H1 (cell line): ENCODE measurements around the gene FLVCR2. TPM values are rescaled to one million over a fixed set of nuclear protein-coding genes. Genes with fewer than 3 reads are reported as not detected.

Source experiments
- CTCF ChIA-PET: fragments of 300-600 bp; sonication (Branson Sonifier 250); formaldehyde crosslinking; loops from one replicate; lab custom pipeline; 2021; ENCODE audit not compliant: partially characterized antibody; lab: Charles Lee
- POLR2A ChIA-PET: fragments of 300-600 bp; sonication (Branson Sonifier 250); formaldehyde crosslinking; loops from one replicate; lab custom pipeline; 2021; ENCODE audit warnings: inconsistent platforms; ENCODE audit not compliant: partially characterized antibody; lab: Charles Lee
- DNase-seq, 2 experiments: peaks; one replicate each; pipeline versions ENCODE4 v3.0.0 to v3.0.0-alpha.2; 2010 to 2022; ENCODE audit warnings: low spot score in 2 of 2, low read depth in 1 of 2, mixed read lengths in 1 of 2
- FAIRE-seq: peaks from 2 replicates; lab custom pipeline; 2011; peaks lifted over from hg19 to GRCh38; lab: Jason Lieb, UNC
- H2AFZ ChIP-seq: 2 replicates; pipeline ENCODE4 v1.8.1; 2012; ENCODE audit warnings: low read length, inconsistent platforms
- H2AK5ac ChIP-seq: 2 replicates; pipeline ENCODE4 v1.6.1; 2013; ENCODE audit warnings: low read depth, low read length
- H2BK120ac ChIP-seq: replicated peaks from 2 replicates; pipeline ENCODE3; 2013; ENCODE audit warnings: low read depth, low read length, inconsistent platforms
- H2BK12ac ChIP-seq: 2 replicates; pipeline ENCODE4 v1.6.1; 2013; ENCODE audit warnings: low read depth, low read length
- H2BK15ac ChIP-seq: 2 replicates; pipeline ENCODE4 v1.6.1; 2013; ENCODE audit warnings: low read length
- H2BK20ac ChIP-seq: 2 replicates; pipeline ENCODE4 v1.6.1; 2013; ENCODE audit warnings: low read length
- H2BK5ac ChIP-seq: 2 replicates; pipeline ENCODE4 v1.6.1; 2013; ENCODE audit warnings: low read depth, low read length
- H3K14ac ChIP-seq: 2 replicates; pipeline ENCODE4 v1.6.1; 2013; ENCODE audit warnings: inconsistent platforms; ENCODE audit not compliant: insufficient read length
- H3K18ac ChIP-seq: 2 replicates; pipeline ENCODE4 v1.6.1; 2013; ENCODE audit warnings: low read length; ENCODE audit errors: extremely low read depth
- H3K23ac ChIP-seq: 2 replicates; pipeline ENCODE4 v1.6.1; 2013; ENCODE audit warnings: inconsistent platforms; ENCODE audit not compliant: insufficient read length
- H3K23me2 ChIP-seq: 2 replicates; pipeline ENCODE4 v1.6.1; 2013; ENCODE audit warnings: low read depth, low read length
- H3K27ac ChIP-seq: 2 replicates; pipeline ENCODE4 v1.6.1; 2011; ENCODE audit warnings: low read depth, low read length, inconsistent platforms
- H3K27me3 ChIP-seq, 4 experiments: replicated peaks in 1 of 4; 1 replicate in 1 of 4; 2 replicates in 3 of 4; pipeline versions ENCODE4 v1.6.1 to v1.8.1; 2011 to 2013; ENCODE audit warnings: low read length in 3 of 4, mild to moderate bottlenecking in 3 of 4, inconsistent platforms in 2 of 4, mixed read lengths in 2 of 4, moderate library complexity in 1 of 4; ENCODE audit not compliant: control insufficient read depth in 3 of 4, insufficient read depth in 3 of 4; ENCODE audit errors: extremely low read depth in 1 of 4
- H3K36me3 ChIP-seq, 4 experiments: 2 replicates each; pipeline versions ENCODE4 v1.6.1 to v1.8.1; 2011 to 2013; ENCODE audit warnings: mild to moderate bottlenecking in 4 of 4, low read length in 3 of 4, moderate library complexity in 2 of 4, control low read depth in 1 of 4, inconsistent platforms in 1 of 4; ENCODE audit not compliant: insufficient read depth in 4 of 4, control insufficient read depth in 2 of 4
- H3K4ac ChIP-seq: replicated peaks from 2 replicates; pipeline ENCODE3; 2013; ENCODE audit warnings: low read length, low read depth, mixed read lengths, inconsistent platforms; ENCODE audit not compliant: insufficient read length
- H3K4me1 ChIP-seq, 4 experiments: replicated peaks in 1 of 4; 1 replicate in 1 of 4; 2 replicates in 3 of 4; pipeline versions ENCODE4 v1.6.1 to v1.8.1; 2011 to 2013; ENCODE audit warnings: low read length in 3 of 4, inconsistent platforms in 2 of 4, mixed read lengths in 1 of 4; ENCODE audit not compliant: insufficient read depth in 4 of 4, control insufficient read depth in 3 of 4
- H3K4me2 ChIP-seq, 2 experiments: 2 replicates each; pipeline versions ENCODE4 v1.6.1 to v1.8.1; 2011 to 2013; ENCODE audit warnings: low read depth in 2 of 2, low read length in 2 of 2, control low read depth in 1 of 2, inconsistent platforms in 1 of 2, mild to moderate bottlenecking in 1 of 2; ENCODE audit not compliant: insufficient read depth in 1 of 2
- H3K4me3 ChIP-seq, 4 experiments: fragments of 200-600, 300-600 bp in 1 of 4; sonication (generic), shearing (Covaris generic), sonication (Bioruptor Twin) in 1 of 4; 2 replicates each; pipeline versions ENCODE4 v1.5.1 to v1.8.1; 2011 to 2016; ENCODE audit warnings: low read length in 4 of 4, low read depth in 3 of 4, control low read depth in 2 of 4, inconsistent platforms in 2 of 4, mild to moderate bottlenecking in 2 of 4, mixed read lengths in 1 of 4, moderate library complexity in 1 of 4; ENCODE audit not compliant: insufficient read depth in 2 of 4; ENCODE audit errors: extremely low read depth in 1 of 4
- H3K56ac ChIP-seq: replicated peaks from 2 replicates; pipeline ENCODE3; 2013; ENCODE audit warnings: low read depth, mild to moderate bottlenecking, mixed read lengths, low read length, inconsistent platforms; ENCODE audit not compliant: insufficient read length
- H3K79me1 ChIP-seq: 2 replicates; pipeline ENCODE4 v1.6.1; 2013; ENCODE audit warnings: low read depth, low read length, control low read depth
- H3K79me2 ChIP-seq, 2 experiments: 2 replicates each; pipeline versions ENCODE4 v1.6.1 to v1.8.1; 2012 to 2013; ENCODE audit warnings: low read length in 2 of 2, mild to moderate bottlenecking in 2 of 2, inconsistent platforms in 1 of 2; ENCODE audit not compliant: insufficient read depth in 2 of 2, control insufficient read depth in 1 of 2
- H3K9ac ChIP-seq, 4 experiments: replicated peaks in 1 of 4; 1 replicate in 1 of 4; 2 replicates in 3 of 4; pipeline versions ENCODE4 v1.6.1 to v1.8.1; 2011 to 2013; ENCODE audit warnings: low read depth in 3 of 4, low read length in 3 of 4, control low read depth in 2 of 4, mild to moderate bottlenecking in 2 of 4, moderate library complexity in 2 of 4, inconsistent platforms in 1 of 4; ENCODE audit errors: extremely low read depth in 1 of 4
- H3K9me3 ChIP-seq, 2 experiments: 2 replicates each; pipeline versions ENCODE4 v1.6.1 to v1.8.1; 2012 to 2013; ENCODE audit warnings: mild to moderate bottlenecking in 2 of 2, moderate library complexity in 2 of 2, control low read depth in 1 of 2, inconsistent platforms in 1 of 2, low read depth in 1 of 2, low read length in 1 of 2, mixed read lengths in 1 of 2; ENCODE audit not compliant: insufficient read depth in 2 of 2
- H4K20me1 ChIP-seq, 2 experiments: replicated peaks in 1 of 2; 2 replicates each; pipeline versions ENCODE3 to v1.8.1; 2011 to 2013; ENCODE audit warnings: inconsistent platforms in 2 of 2, low read length in 2 of 2, mild to moderate bottlenecking in 1 of 2; ENCODE audit not compliant: insufficient read depth in 2 of 2, control insufficient read depth in 1 of 2
- H4K5ac ChIP-seq: 2 replicates; pipeline ENCODE4 v1.6.1; 2013; ENCODE audit warnings: low read length, low read depth, mixed read lengths, inconsistent platforms; ENCODE audit not compliant: insufficient read length
- H4K8ac ChIP-seq: 2 replicates; pipeline ENCODE4 v1.8.0; 2013; ENCODE audit warnings: mild to moderate bottlenecking, moderate library complexity, low read length, inconsistent platforms; ENCODE audit not compliant: insufficient read depth; ENCODE audit errors: extremely low read depth
- H4K91ac ChIP-seq: replicated peaks from 2 replicates; pipeline ENCODE3; 2013; ENCODE audit warnings: low read length, mixed read lengths, inconsistent platforms; ENCODE audit not compliant: insufficient read length
- ATF3 ChIP-seq: IDR thresholded peaks from 2 replicates; pipeline ENCODE4 v1.6.1; 2011; ENCODE audit warnings: low read depth, mild to moderate bottlenecking, low read length; ENCODE audit not compliant: insufficient read depth
- CBX5 ChIP-seq: fragments of 300-800, 300-1000 bp; sonication (generic); IDR thresholded peaks from 2 replicates; pipeline ENCODE4 v1.7.1; 2016; ENCODE audit warnings: antibody characterized with exemption, low read length, low read depth
- GTF2F1 ChIP-seq: IDR thresholded peaks from 2 replicates; pipeline ENCODE4 v1.6.1; 2012; ENCODE audit warnings: low read depth, low read length, improper control_type of control experiment, borderline replicate concordance
- MAFK ChIP-seq: IDR thresholded peaks from 2 replicates; pipeline ENCODE4 v1.6.1; 2012; ENCODE audit warnings: low read depth, mild to moderate bottlenecking, improper control_type of control experiment, low read length
- POLR2A ChIP-seq, 2 experiments: IDR thresholded peaks; 1 replicate in 1 of 2; 2 replicates in 1 of 2; pipeline ENCODE4 v1.6.1; 2011; ENCODE audit warnings: low read depth in 2 of 2, low read length in 2 of 2, mild to moderate bottlenecking in 2 of 2; ENCODE audit errors: control extremely low read depth in 1 of 2
- SP1 ChIP-seq: IDR thresholded peaks from 2 replicates; pipeline ENCODE4 v1.6.1; 2011; ENCODE audit warnings: low read depth, low read length
- SUZ12 ChIP-seq: fragments of 200-600 bp; sonication (generic); IDR thresholded peaks from 2 replicates; pipeline ENCODE4 v1.6.1; 2012; ENCODE audit warnings: mild to moderate bottlenecking, inconsistent platforms, low read length, moderate library complexity, mixed read lengths
- TAF7 ChIP-seq: optimal IDR thresholded peaks from 2 replicates; pipeline ENCODE3; 2011; ENCODE audit warnings: low read depth, mild to moderate bottlenecking, inconsistent platforms, low read length, moderate library complexity, borderline replicate concordance
- WGBS, 2 experiments: shearing (Covaris generic) in 1 of 2; methylation state at CpG; one replicate each; pipeline versions ENCODE4 v1.1.6 to v1.1.7; 2013 to 2015; ENCODE audit warnings: low lambda C conversion rate in 2 of 2, mixed read lengths in 2 of 2, inconsistent platforms in 1 of 2, low coverage in 1 of 2, missing lambda C conversion rate in 1 of 2; ENCODE audit not compliant: insufficient replicate concordance in 2 of 2, insufficient coverage in 1 of 2, insufficient read length in 1 of 2; ENCODE audit errors: extremely low coverage in 1 of 2, missing lambda C conversion rate in 1 of 2; 5-methylcytosine and 5-hydroxymethylcytosine counted together
- polyA plus RNA-seq, 7 experiments: library from polyadenylated mRNA; depleted of rRNA in 3 of 7; stranded (reverse) in 5 of 7; unstranded in 2 of 7; fragments of >200 nt in 5 of 7; fragments of 200-250 nt in 2 of 7; gene quantifications; 1 replicate in 5 of 7; 2 replicates in 1 of 7; 4 replicates in 1 of 7; pipeline versions ENCODE4 v1.2.1 to v1.2.3, GENCODE V29; 2011 to 2013; ENCODE audit warnings: missing spikeins in 2 of 7, mixed read lengths in 2 of 7
- total RNA-seq: library from RNA; stranded (reverse); fragmentation: NEBNext Ultra II Directional; extraction: Animal tissue kit (Norgen Biotek cat#: 25700); gene quantifications from 2 replicates; pipeline ENCODE4 v1.2.1, GENCODE V29; 2021
- TF ChIP-seq, protein P1 (sequence below): IDR thresholded peaks from 2 replicates; pipeline ENCODE4 v1.6.1; 2012; ENCODE audit warnings: inconsistent platforms

The FLVCR2 gene
- total and polyA plus RNA-seq, 2 of the 8 experiments (the other 6 are each of a cell fraction or from before 2014, with no cell fraction given), result 7.1 to 8.2 TPM

DNA sequence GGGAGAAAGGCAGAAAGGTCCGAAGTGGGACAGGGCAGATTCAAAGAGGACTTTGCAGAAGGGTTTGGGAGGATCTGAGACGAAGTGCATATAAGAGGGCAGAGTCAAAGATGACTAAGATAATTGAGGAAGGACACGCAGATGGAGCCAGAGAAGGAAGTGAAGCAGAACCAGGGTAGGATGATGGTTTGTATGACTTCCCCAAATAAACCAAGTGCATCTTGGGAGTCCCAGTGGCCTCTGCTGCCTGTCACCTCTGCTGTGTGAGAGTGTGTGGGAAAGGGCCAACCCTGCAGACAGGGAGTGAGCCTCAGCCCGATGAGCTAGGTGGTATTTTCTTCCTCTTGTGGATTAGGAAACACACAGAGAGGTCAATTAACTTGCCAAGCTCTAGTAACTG is 36.8 kb downstream of the FLVCR2 start:
- Histone ChIP-seq H3K4me1 (no peaks in the 10 kb centered on the region), H3K9me3 (no peaks in the 10 kb centered on the region), H4K20me1 (no peaks in the 10 kb centered on the region), H3K23me2 (peaks cover 2% of the 10 kb centered on the region; the same call in 1 of the 2 replicates), H2BK20ac (no peak overlapping the region), H3K9ac (no peak overlapping the region), H4K8ac (no peak overlapping the region; the same call in 1 of the 2 replicates), H3K4me2 (no peak overlapping the region), H3K23ac (no peak overlapping the region), H3K56ac (no peak overlapping the region), H4K91ac (no peak overlapping the region), H3K4ac (no peak overlapping the region), H3K27me3 (no peaks in the 10 kb centered on the region), H2BK15ac (no peak overlapping the region), H4K5ac (no peak overlapping the region), H3K27ac (no peak overlapping the region), H2BK12ac (no peak overlapping the region), H2BK5ac (no peak overlapping the region), H3K79me2 (no peaks in the 10 kb centered on the region), H2AFZ (no peak overlapping the region), H3K79me1 (no peaks in the 10 kb centered on the region), H2BK120ac (no peak overlapping the region), H3K18ac (no peak overlapping the region), H3K36me3 (no peaks in the 10 kb centered on the region), H3K14ac (no peak overlapping the region), H3K4me3 (no peak overlapping the region), H2AK5ac (no peak overlapping the region)
- ChIA-PET POLR2A (no interaction called here), CTCF (interaction anchor here (0.6 kb wide), 1 partner anchor 12 kb away, joined by 3 read pairs; no protein-coding TSS in a partner anchor)
- 89% methylated on average over 4 of the region's 4 CpGs; no CpG with 5 or more reads in 1 of the 2 experiments for WGBS, 2 experiments
- TF ChIP-seq, protein P1, sequence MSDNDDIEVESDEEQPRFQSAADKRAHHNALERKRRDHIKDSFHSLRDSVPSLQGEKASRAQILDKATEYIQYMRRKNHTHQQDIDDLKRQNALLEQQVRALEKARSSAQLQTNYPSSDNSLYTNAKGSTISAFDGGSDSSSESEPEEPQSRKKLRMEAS, result no peak
- TF ChIP-seq SUZ12, result no peak
- no peak for TF ChIP-seq POLR2A (IDR thresholded peaks at IDR 0.05; ENCODE audit: control extremely low read depth in 1 of 2, low read depth in 2 of 2, low read length in 2 of 2)
- TF ChIP-seq MAFK, result no peak
- TF ChIP-seq CBX5, result no peak
- TF ChIP-seq SP1, result no peak
- TF ChIP-seq TAF7, result no peak
- no peak for TF ChIP-seq ATF3
- no peak for TF ChIP-seq GTF2F1
- FAIRE-seq (no peak), DNase-seq (no peak)
